Endothelial cell (in vitro differentiated cells): Measurements from ENCODE around the gene NLRP6. TPM values are rescaled to one million over a fixed set of nuclear protein-coding genes. Genes with fewer than 3 reads are reported as not detected.
"Not testable (repeated sequence)": the region's sequence is repeated elsewhere in the genome, so short reads cannot be mapped to it uniquely, and the experiment has no call there.

Experiments used
- DNase-seq: peaks from one replicate; pipeline ENCODE4 v3.0.0; 2021; ENCODE audit warnings: low spot score
- H3K27ac Mint-ChIP-seq: one replicate; pipeline ENCODE4 v1.8.0; 2021; ENCODE audit warnings: mixed read lengths, inconsistent platforms; ENCODE audit not compliant: unreplicated experiment
- H3K27me3 Mint-ChIP-seq: one replicate; pipeline ENCODE4 v1.8.0; 2021; ENCODE audit warnings: mild to moderate bottlenecking, moderate library complexity, mixed read lengths, inconsistent platforms; ENCODE audit not compliant: unreplicated experiment
- H3K36me3 Mint-ChIP-seq: one replicate; pipeline ENCODE4 v1.8.0; 2021; ENCODE audit warnings: mild to moderate bottlenecking, low read depth, mixed read lengths, inconsistent platforms; ENCODE audit not compliant: unreplicated experiment
- H3K4me1 Mint-ChIP-seq: one replicate; pipeline ENCODE4 v1.8.0; 2021; ENCODE audit warnings: mild to moderate bottlenecking, mixed read lengths, inconsistent platforms; ENCODE audit not compliant: unreplicated experiment
- H3K4me3 Mint-ChIP-seq: one replicate; pipeline ENCODE4 v1.8.0; 2021; ENCODE audit warnings: mild to moderate bottlenecking, mixed read lengths, inconsistent platforms; ENCODE audit not compliant: unreplicated experiment
- H3K9me3 Mint-ChIP-seq: one replicate; pipeline ENCODE4 v1.8.0; 2021; ENCODE audit warnings: mixed read lengths, inconsistent platforms; ENCODE audit not compliant: unreplicated experiment
- total RNA-seq: library from RNA; stranded (reverse); fragmentation: NEBNext Ultra II Directional; extraction: Animal tissue kit (Norgen Biotek cat#: 25700); gene quantifications from one replicate; pipeline ENCODE4 v1.2.1, GENCODE V29; 2021; ENCODE audit not compliant: unreplicated experiment
- TF ChIP-seq, protein P1 (sequence below): fragments of 200-600 bp; sonication (generic); IDR thresholded peaks from one replicate; pipeline ENCODE4 v1.5.0; 2021; ENCODE audit warnings: antibody characterized with exemption; ENCODE audit not compliant: unreplicated experiment

Gene NLRP6
- total RNA-seq, 1 donor from 2014 or later: not detected

GRCh38 chr11:324156-324555, 45.9 kb downstream of the NLRP6 start:
- Mint-ChIP-seq H3K27ac (no peak overlapping the region), H3K36me3 (peaks cover 3% of the 10 kb centered on the region), H3K27me3 (peaks cover 5% of the 10 kb centered on the region), H3K9me3 (no peaks in the 10 kb centered on the region), H3K4me1 (peaks cover 43% of the 10 kb centered on the region), H3K4me3 (no peak overlapping the region)
- TF ChIP-seq, protein P1, sequence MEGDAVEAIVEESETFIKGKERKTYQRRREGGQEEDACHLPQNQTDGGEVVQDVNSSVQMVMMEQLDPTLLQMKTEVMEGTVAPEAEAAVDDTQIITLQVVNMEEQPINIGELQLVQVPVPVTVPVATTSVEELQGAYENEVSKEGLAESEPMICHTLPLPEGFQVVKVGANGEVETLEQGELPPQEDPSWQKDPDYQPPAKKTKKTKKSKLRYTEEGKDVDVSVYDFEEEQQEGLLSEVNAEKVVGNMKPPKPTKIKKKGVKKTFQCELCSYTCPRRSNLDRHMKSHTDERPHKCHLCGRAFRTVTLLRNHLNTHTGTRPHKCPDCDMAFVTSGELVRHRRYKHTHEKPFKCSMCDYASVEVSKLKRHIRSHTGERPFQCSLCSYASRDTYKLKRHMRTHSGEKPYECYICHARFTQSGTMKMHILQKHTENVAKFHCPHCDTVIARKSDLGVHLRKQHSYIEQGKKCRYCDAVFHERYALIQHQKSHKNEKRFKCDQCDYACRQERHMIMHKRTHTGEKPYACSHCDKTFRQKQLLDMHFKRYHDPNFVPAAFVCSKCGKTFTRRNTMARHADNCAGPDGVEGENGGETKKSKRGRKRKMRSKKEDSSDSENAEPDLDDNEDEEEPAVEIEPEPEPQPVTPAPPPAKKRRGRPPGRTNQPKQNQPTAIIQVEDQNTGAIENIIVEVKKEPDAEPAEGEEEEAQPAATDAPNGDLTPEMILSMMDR: no peak
- DNase-seq: no peak

- Mint-ChIP-seq H3K4me3 (peak overlapping the region; percentile 57), H3K4me1 (peaks cover 46% of the 10 kb centered on the region), H3K27ac (peak overlapping the region; percentile 74)
- not testable (repeated sequence) for H3K27me3 Mint-ChIP-seq, H3K9me3 Mint-ChIP-seq, DNase-seq, H3K36me3 Mint-ChIP-seq
Measured at GRCh38 chr11:324593-325517, 46.6 kb downstream of the NLRP6 start.

DNA sequence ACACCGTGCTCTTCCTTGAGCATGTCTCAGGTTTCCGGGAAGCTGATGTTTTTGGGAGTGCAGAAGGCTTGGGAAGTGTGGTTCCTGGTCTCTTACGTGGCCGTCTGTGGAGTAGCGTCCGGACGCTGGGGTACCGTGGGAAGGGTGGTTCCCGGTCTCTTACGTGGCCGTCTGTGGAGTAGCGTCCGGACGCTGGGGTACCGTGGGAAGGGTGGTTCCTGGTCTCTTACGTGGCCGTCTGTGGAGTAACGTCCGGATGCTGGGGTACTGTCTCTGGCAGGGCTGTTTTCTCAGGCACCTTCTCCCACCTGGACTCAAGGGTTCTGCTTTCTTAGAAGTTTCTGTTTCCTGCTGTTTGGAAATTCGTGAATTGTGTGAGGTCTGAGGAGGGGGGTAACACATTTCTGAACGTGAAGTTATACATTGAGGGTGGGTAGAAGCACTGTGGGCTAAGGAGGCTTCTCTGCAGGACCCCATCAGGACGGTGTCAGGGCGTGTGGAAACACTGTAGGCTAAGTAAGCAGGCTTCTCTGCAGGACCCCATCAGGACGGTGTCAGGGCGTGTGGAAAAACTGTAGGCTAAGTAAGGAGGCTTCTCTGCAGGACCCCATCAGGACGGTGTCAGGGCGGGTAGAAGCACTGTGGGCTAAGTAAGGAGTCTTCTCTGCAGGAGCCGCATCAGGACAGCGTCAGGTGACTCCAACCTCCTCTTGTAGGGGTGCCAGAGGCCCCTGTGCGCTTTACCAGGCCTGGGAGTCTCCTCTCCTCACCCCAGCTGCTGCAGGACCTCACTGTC, 47.8 kb downstream of the NLRP6 start:
- H3K27ac Mint-ChIP-seq: peak overlapping the region; percentile 40
- H3K9me3 Mint-ChIP-seq: no peaks in the 10 kb centered on the region
- TF ChIP-seq, protein P1: no peak
- H3K27me3 Mint-ChIP-seq: no peaks in the 10 kb centered on the region
- peak overlapping the region; percentile 11 for H3K4me3 Mint-ChIP-seq
- peaks cover 38% of the 10 kb centered on the region for H3K4me1 Mint-ChIP-seq
- DNase-seq: no peak
- H3K36me3 Mint-ChIP-seq: no peaks in the 10 kb centered on the region

GRCh38 chr11:326592-326841, 48.3 kb downstream of the NLRP6 start:
- Mint-ChIP-seq H3K36me3 (no peaks in the 10 kb centered on the region), H3K9me3 (no peaks in the 10 kb centered on the region), H3K27ac (peak overlapping the region; percentile 87), H3K4me3 (no peak overlapping the region), H3K27me3 (no peaks in the 10 kb centered on the region), H3K4me1 (peaks cover 38% of the 10 kb centered on the region)
- TF ChIP-seq, protein P1: no peak
- DNase-seq: no peak

DNA sequence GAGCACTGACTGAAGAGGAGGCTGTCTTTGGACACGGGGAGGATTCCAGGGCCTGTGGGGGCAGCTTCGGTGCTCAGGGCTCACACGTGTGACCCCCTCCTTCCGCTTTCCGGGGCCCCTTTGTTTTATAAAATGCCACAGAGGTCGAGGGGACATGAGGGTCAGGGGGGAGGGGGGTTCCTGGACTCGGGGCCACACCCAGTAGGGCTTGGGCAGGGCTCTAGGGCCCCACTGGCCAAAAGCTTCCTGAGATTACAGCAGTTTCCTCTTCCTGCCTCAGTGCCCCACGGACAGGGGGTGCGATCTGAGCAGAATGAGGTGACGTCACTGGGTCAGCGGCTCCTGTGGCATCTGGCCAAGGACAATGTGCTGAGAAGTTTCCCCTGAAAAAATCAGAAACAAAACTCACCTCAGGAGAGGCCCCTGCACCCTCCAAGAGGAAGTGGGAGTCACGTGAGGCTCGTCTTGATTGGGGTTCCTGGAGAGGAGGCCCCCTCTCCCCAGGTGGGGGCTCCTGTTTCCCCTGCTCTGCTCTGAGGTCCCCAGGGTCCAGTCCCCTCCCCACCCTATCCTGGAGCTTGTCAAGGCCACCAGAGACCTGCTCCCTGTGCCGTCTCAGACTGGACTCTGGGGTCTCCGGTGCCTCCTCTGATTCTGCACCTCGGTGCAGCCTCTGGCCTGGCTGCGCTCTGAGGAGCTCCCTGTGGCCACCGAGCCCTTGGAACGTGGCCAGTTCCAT, 48.8 kb downstream of the NLRP6 start:
- H3K9me3 Mint-ChIP-seq: no peaks in the 10 kb centered on the region
- no peaks in the 10 kb centered on the region for H3K27me3 Mint-ChIP-seq
- no peaks in the 10 kb centered on the region for H3K36me3 Mint-ChIP-seq
- DNase-seq: peak; percentile 56
- TF ChIP-seq, protein P1: no peak
- H3K4me3 Mint-ChIP-seq: no peak overlapping the region
- peaks cover 38% of the 10 kb centered on the region for H3K4me1 Mint-ChIP-seq
- peak overlapping the region; percentile 94 for H3K27ac Mint-ChIP-seq
